Measurements from ENCODE around the gene TEX19.

The TEX19 gene

GRCh38 chr17:82386255-82386831, 27.3 kb downstream of the TEX19 start:
- DNase-seq (ENCODE audit: insufficient read length) (no peak), FAIRE-seq (no peak)
- no peak for TF ChIP-seq POLR2AphosphoS5 (IDR thresholded peaks at IDR 0.05; ENCODE audit: low read depth, low read length)
- no peak for TF ChIP-seq TAF1 (IDR thresholded peaks at IDR 0.05; ENCODE audit: borderline replicate concordance, low read depth, low read length)
- no peak for TF ChIP-seq POLR2A (IDR thresholded peaks at IDR 0.05; ENCODE audit: low read depth, low read length)

- DNase-seq (ENCODE audit: insufficient read length) = no peak
- FAIRE-seq = no peak
- TF ChIP-seq POLR2AphosphoS5 (IDR thresholded peaks at IDR 0.05; ENCODE audit: low read depth, low read length) (no peak), TAF1 (IDR thresholded peaks at IDR 0.05; ENCODE audit: borderline replicate concordance, low read depth, low read length) (no peak), POLR2A (IDR thresholded peaks at IDR 0.05; ENCODE audit: low read depth, low read length) (no peak)
Measured at GRCh38 chr17:82386881-82387704, 28.0 kb downstream of the TEX19 start.

- TF ChIP-seq POLR2A (IDR thresholded peaks at IDR 0.05; ENCODE audit: low read depth, low read length) (no peak), POLR2AphosphoS5 (IDR thresholded peaks at IDR 0.05; ENCODE audit: low read depth, low read length) (no peak), TAF1 (IDR thresholded peaks at IDR 0.05; ENCODE audit: borderline replicate concordance, low read depth, low read length) (no peak)
- DNase-seq (ENCODE audit: insufficient read length) (no peak), FAIRE-seq (no peak)
Measured at GRCh38 chr17:82387705-82388106, 28.7 kb downstream of the TEX19 start.

GRCh38 chr17:82388223-82388921, 29.3 kb downstream of the TEX19 start:
- TF ChIP-seq POLR2A (IDR thresholded peaks at IDR 0.05; ENCODE audit: low read depth, low read length) = no peak
- FAIRE-seq = no peak
- DNase-seq (ENCODE audit: insufficient read length) = no peak

- FAIRE-seq = no peak
- TF ChIP-seq POLR2A (IDR thresholded peaks at IDR 0.05; ENCODE audit: low read depth, low read length) (no peak), TAF1 (IDR thresholded peaks at IDR 0.05; ENCODE audit: borderline replicate concordance, low read depth, low read length) (no peak), POLR2AphosphoS5 (IDR thresholded peaks at IDR 0.05; ENCODE audit: low read depth, low read length) (no peak)
Measured at GRCh38 chr17:82388922-82389283, 29.9 kb downstream of the TEX19 start.

GRCh38 chr17:82389379-82389778, 30.3 kb downstream of the TEX19 start:
- TF ChIP-seq TAF1 (IDR thresholded peaks at IDR 0.05; ENCODE audit: borderline replicate concordance, low read depth, low read length) = no peak
- no peak for TF ChIP-seq POLR2A (IDR thresholded peaks at IDR 0.05; ENCODE audit: low read depth, low read length)
- no peak for TF ChIP-seq POLR2AphosphoS5 (IDR thresholded peaks at IDR 0.05; ENCODE audit: low read depth, low read length)
- FAIRE-seq (no peak), DNase-seq (ENCODE audit: insufficient read length) (no peak)

More at GRCh38 chr17:82388922-82389283, 29.9 kb downstream of the TEX19 start:
- no peak for DNase-seq (ENCODE audit: insufficient read length)

- FAIRE-seq = no peak
- TF ChIP-seq POLR2A (IDR thresholded peaks at IDR 0.05; ENCODE audit: low read depth, low read length) = no peak
- no peak for TF ChIP-seq POLR2AphosphoS5 (IDR thresholded peaks at IDR 0.05; ENCODE audit: low read depth, low read length)
- TF ChIP-seq TAF1 (IDR thresholded peaks at IDR 0.05; ENCODE audit: borderline replicate concordance, low read depth, low read length) = no peak
- no peak for DNase-seq (ENCODE audit: insufficient read length)
Measured at GRCh38 chr17:82390015-82390859, 31.2 kb downstream of the TEX19 start.

GRCh38 chr17:82390860-82391435, 31.9 kb downstream of the TEX19 start:
- TF ChIP-seq POLR2AphosphoS5 (IDR thresholded peaks at IDR 0.05; ENCODE audit: low read depth, low read length) (no peak), TAF1 (IDR thresholded peaks at IDR 0.05; ENCODE audit: borderline replicate concordance, low read depth, low read length) (no peak)
- no peak for FAIRE-seq
- no peak for DNase-seq (ENCODE audit: insufficient read length)

GRCh38 chr17:82391496-82392066, 32.5 kb downstream of the TEX19 start:
- FAIRE-seq = no peak
- TF ChIP-seq TAF1 (IDR thresholded peaks at IDR 0.05; ENCODE audit: borderline replicate concordance, low read depth, low read length) (no peak), POLR2A (IDR thresholded peaks at IDR 0.05; ENCODE audit: low read depth, low read length) (no peak), POLR2AphosphoS5 (IDR thresholded peaks at IDR 0.05; ENCODE audit: low read depth, low read length) (no peak)
- no peak for DNase-seq (ENCODE audit: insufficient read length)

- TF ChIP-seq POLR2A (IDR thresholded peaks at IDR 0.05; ENCODE audit: low read depth, low read length) (no peak), POLR2AphosphoS5 (IDR thresholded peaks at IDR 0.05; ENCODE audit: low read depth, low read length) (no peak), TAF1 (IDR thresholded peaks at IDR 0.05; ENCODE audit: borderline replicate concordance, low read depth, low read length) (no peak)
- FAIRE-seq = no peak
Measured at GRCh38 chr17:82392209-82392920, 33.3 kb downstream of the TEX19 start.

More at GRCh38 chr17:82392209-82392920, 33.3 kb downstream of the TEX19 start:
- no peak for DNase-seq (ENCODE audit: insufficient read length)

Measured in GM12892 (cell line).